ENCODE results near the gene CT47A1. TPM values are rescaled to one million over a fixed set of nuclear protein-coding genes. Genes with fewer than 3 reads are reported as not detected.
"Not testable (repeated sequence)": the region's sequence is repeated elsewhere in the genome, so short reads cannot be mapped to it uniquely, and the experiment has no call there.

The CT47A1 gene
- polyA plus RNA-seq, 1 donor = not detected

DNA sequence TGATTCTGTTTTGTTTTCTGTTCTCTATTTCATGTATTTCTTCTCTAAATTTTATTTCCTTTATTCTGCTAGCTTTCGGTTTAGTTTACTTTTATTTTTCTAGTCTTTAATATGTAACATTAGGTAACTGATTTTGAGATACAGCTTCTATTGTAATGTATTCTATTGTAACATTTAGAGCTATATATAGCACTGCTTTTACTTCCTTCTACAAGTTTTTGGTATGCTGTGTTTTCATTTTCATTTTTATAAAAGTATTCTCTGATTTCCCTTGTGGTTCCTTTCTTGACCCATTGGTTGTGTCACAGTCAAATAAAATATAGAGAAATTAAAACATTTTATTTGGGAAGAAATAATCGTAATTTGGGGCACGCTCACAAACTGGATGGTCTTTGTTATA lies 13.9 kb upstream of the CT47A1 start:
- Histone ChIP-seq H3K36me3 (ENCODE audit: control insufficient read depth, insufficient read depth, low read length) (no peaks in the 10 kb centered on the region), H3K4me3 (ENCODE audit: low read length) (no peak overlapping the region), H3K27me3 (ENCODE audit: control insufficient read depth, insufficient read depth, low read length) (no peaks in the 10 kb centered on the region), H3K27ac (ENCODE audit: low read length) (no peak overlapping the region), H3K9me3 (ENCODE audit: control insufficient read depth, low read depth, low read length) (no peaks in the 10 kb centered on the region), H3K4me1 (ENCODE audit: control insufficient read depth, insufficient read depth, low read length) (no peaks in the 10 kb centered on the region)
- WGBS (ENCODE audit: insufficient coverage, low lambda C conversion rate) = no CpG with 5 or more reads among the region's 3 CpGs
- DNase-seq = no peak

DNA sequence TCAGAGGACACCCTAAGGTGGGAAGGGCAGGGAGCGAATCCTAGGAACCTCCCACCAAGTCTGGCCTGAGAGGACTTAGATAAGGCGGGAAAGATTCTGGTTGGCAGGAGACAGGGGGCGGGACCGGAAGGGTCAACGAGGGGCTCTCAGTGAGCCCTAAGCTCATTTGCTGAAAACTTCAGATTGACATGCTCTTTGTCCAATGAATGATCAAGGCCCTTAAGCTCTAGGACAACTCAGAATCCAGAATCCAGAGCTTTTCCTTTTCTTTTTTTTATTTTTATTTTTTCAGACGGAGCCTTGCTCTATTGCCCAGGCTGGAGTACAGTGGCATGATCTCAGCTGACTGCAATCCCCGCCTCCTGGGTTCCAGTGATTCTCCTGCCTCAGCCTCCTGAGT lies 29.1 kb downstream of the CT47A1 start, which contains the start of gene CT47A7:
Gene CT47A7 (minus strand): TSS at position 101 of the 400 bp plus-strand sequence. CDS start 255 bp downstream, outside the sequence.
- H3K27ac ChIP-seq (ENCODE audit: low read length); H3K9me3 ChIP-seq (ENCODE audit: control insufficient read depth, low read depth, low read length); H3K27me3 ChIP-seq (ENCODE audit: control insufficient read depth, insufficient read depth, low read length); H3K4me3 ChIP-seq (ENCODE audit: low read length); H3K36me3 ChIP-seq (ENCODE audit: control insufficient read depth, insufficient read depth, low read length); DNase-seq; H3K4me1 ChIP-seq (ENCODE audit: control insufficient read depth, insufficient read depth, low read length): not testable (repeated sequence)
- WGBS (ENCODE audit: insufficient coverage, low lambda C conversion rate) = no CpG with 5 or more reads among the region's 7 CpGs

Other genes starting within 250 kb of the CT47A1 start
- not detected for gene CT47B1, start 109.9 kb downstream of the CT47A1 start, polyA plus RNA-seq
- not detected for gene CT47A11, start 48.6 kb downstream of the CT47A1 start, polyA plus RNA-seq
- gene CT47A10, start 43.7 kb downstream of the CT47A1 start, polyA plus RNA-seq = not detected
- gene CT47A9, start 38.9 kb downstream of the CT47A1 start, polyA plus RNA-seq = not detected
- gene CT47A8, start 34.0 kb downstream of the CT47A1 start, polyA plus RNA-seq = not detected
- not detected for gene CT47A7, start 29.2 kb downstream of the CT47A1 start, polyA plus RNA-seq
- not detected for gene CT47A6, start 24.3 kb downstream of the CT47A1 start, polyA plus RNA-seq
- not detected for gene CT47A5, start 19.4 kb downstream of the CT47A1 start, polyA plus RNA-seq
- gene CT47A4, start 14.6 kb downstream of the CT47A1 start, polyA plus RNA-seq = not detected
- not detected for gene CT47A3, start 9.7 kb downstream of the CT47A1 start, polyA plus RNA-seq
- not detected for gene CT47A2, start 4.8 kb downstream of the CT47A1 start, polyA plus RNA-seq
- 2.0 TPM for gene GLUD2, start 61.9 kb upstream of the CT47A1 start, polyA plus RNA-seq

All from large intestine (tissue), 3 donors.